Measurements from ENCODE around the gene SND1.

SND1 gene

DNA sequence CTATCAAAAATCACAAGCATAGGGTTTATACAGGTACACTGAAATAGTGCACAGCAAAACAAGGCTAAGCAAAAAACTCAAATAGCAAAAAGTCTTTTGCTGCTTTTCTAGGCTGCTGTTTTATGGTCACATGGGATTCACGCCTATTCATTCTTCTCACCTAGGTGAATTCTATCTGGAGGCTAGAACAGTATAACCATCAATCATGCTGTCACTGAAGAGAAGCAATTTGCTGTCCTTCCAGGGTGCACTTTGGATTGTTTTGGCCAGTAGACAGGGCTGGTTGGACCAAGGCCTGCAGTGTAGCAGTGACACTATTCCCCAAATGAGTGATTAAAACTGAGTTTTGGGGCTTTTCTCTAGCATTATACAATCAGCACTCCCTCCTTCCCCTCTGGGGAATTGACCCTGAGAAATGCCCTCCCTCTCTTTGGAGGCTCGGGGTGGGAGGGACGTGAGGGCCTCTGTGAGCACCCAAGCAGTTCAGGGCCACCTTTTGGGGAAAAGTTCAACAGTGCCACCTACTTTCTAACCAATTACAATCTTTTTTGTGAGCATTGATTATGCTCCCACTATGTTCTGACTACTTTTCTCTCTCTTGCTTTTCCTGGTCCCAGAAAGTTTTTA is 16.2 kb upstream of the SND1 start:
- CTCF ChIA-PET: no interaction called here
- Mint-ChIP-seq H3K4me1 (no peaks in the 10 kb centered on the region), H3K36me3 (no peaks in the 10 kb centered on the region), H3K9me3 (no peaks in the 10 kb centered on the region), H3K27me3 (peaks cover 29% of the 10 kb centered on the region), H3K27ac (no peak overlapping the region), H3K4me3 (no peak overlapping the region)
- DNase-seq: no peak

DNA sequence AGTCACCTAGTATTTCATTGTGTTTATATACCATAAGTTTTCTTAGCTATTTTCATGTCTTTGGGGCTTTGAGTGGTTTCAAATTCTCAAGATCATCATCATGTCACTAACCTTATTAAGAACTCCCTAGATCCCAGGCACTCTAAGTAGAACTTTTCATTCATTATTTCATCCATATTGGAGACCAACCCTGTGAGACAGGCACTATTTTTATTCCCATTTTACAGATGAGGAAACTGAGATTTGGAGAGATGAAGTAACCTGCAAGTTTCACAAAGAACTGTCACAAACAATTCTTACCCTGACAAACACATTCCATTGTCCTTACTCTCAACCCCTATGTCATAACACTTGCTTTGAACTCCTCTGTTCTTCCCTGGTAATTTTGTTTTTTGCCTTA is 13.8 kb upstream of the SND1 start:
- CTCF ChIA-PET: no interaction called here
- H3K36me3 Mint-ChIP-seq: no peaks in the 10 kb centered on the region
- no peaks in the 10 kb centered on the region for H3K4me1 Mint-ChIP-seq
- H3K27ac Mint-ChIP-seq: no peak overlapping the region
- no peaks in the 10 kb centered on the region for H3K9me3 Mint-ChIP-seq
- H3K4me3 Mint-ChIP-seq: no peak overlapping the region
- H3K27me3 Mint-ChIP-seq: peaks cover 22% of the 10 kb centered on the region
- DNase-seq: no peak

DNA sequence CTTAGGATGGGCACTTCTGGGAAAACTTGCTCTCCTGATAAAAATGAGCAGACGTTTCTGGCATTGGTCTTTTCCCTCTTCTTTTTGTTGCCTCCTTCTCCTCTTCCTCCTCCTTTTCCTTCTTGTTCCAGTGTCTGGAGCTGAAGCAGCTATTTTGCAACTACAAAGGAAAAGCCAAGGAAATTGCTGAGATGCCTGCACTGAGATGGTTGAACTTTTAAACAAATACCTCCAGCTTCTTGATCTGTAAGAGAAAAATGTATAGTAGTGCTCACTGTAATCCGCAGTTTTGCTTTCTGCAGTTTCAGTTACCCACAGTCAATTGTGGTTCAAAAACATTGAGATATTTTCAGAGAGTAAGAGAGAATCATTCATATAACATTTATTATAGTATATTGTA is 7.5 kb upstream of the SND1 start:
- Mint-ChIP-seq H3K9me3 (no peaks in the 10 kb centered on the region), H3K27ac (no peak overlapping the region)
- CTCF ChIA-PET: no interaction called here

DNA sequence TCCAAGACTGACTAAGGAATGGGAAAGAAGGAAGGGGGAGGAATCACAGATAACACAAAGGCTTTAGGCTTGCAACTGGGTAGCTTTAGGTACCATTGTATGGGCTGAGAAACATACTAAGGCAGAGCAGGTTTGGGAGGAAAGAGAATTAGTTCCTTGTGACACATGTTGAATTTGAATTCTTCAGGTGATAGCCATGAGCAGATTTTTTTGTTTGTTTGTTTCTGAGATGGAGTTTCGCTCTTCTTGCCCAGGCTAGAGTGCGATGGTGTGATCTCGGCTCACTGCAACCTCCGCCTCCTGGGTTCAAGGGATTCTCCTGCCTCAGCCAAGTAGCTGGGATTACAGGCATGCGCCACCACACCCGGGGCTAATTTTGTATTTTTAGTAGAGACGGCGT is 4.4 kb upstream of the SND1 start:
- no peaks in the 10 kb centered on the region for H3K36me3 Mint-ChIP-seq
- CTCF ChIA-PET: no interaction called here
- DNase-seq: no peak
- H3K4me3 Mint-ChIP-seq: no peak overlapping the region
- H3K27ac Mint-ChIP-seq: no peak overlapping the region
- H3K27me3 Mint-ChIP-seq: peaks cover 22% of the 10 kb centered on the region
- no peaks in the 10 kb centered on the region for H3K9me3 Mint-ChIP-seq
- peaks cover 3% of the 10 kb centered on the region for H3K4me1 Mint-ChIP-seq

More for the DNA sequence above, 7.5 kb upstream of the SND1 start:
- H3K4me1 Mint-ChIP-seq: no peaks in the 10 kb centered on the region
- peaks cover 29% of the 10 kb centered on the region for H3K27me3 Mint-ChIP-seq
- H3K4me3 Mint-ChIP-seq: no peak overlapping the region
- DNase-seq: no peak
- no peaks in the 10 kb centered on the region for H3K36me3 Mint-ChIP-seq

DNA sequence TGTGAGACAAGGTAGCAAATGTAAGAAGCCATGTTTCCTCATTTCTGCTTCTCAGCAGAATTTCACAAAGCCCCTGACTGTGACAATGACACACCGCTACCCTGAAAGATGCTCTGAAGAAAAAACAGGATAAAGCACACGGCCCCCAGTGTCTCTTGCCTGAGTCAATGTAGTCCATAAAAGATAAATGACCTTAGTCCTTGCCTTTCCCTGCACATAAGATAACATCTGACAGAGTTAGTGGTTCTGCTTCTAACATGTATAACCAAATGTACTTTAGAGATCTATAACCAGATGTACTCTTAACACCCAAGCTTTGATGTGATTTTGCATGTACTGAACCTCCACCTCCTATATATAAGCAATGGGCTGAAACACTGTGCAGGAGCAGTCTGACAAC is 3.0 kb upstream of the SND1 start:
- no peak overlapping the region for H3K27ac Mint-ChIP-seq
- CTCF ChIA-PET: no interaction called here
- peaks cover 5% of the 10 kb centered on the region for H3K36me3 Mint-ChIP-seq
- H3K27me3 Mint-ChIP-seq: peaks cover 17% of the 10 kb centered on the region
- H3K4me3 Mint-ChIP-seq: no peak overlapping the region
- H3K9me3 Mint-ChIP-seq: no peaks in the 10 kb centered on the region
- peaks cover 16% of the 10 kb centered on the region for H3K4me1 Mint-ChIP-seq
- DNase-seq: no peak

DNA sequence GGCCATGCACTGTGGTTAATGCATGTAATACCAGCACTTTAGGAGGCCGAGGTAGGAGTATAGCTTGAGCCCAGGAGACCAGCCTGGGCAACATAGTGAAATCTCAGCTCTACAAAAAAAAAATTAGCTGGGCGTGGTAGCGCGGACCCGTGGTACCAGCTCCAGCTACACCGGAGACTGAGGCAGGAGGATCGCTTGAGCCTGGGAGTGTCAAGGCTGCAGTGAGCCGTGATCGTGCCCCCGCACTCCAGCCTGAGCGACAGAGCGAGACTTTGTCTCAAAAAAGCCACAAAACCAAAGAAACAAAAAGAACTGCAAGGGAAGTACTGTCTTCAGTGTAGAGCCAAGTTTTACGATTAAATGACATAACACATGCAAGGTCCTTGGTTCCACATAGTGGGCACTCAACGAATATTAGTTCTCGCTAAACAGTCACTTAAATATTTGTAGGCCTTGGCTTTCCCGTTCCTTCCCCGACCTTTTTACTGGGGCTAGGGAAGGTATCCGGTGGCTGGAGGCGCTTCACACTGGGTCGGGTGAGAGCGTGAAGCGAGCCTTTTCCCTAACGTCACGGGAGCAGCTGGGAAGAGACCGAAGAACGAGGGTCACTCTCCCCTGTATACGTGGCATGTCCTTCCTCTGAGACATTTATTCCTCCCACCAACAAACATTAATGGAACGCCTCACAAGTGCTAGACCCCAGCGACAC is 993 bp upstream of the SND1 start:
- Mint-ChIP-seq H3K4me3 (peak overlapping the region; percentile 97), H3K4me1 (peaks cover 35% of the 10 kb centered on the region), H3K36me3 (peaks cover 18% of the 10 kb centered on the region), H3K27ac (peak overlapping the region; percentile 99), H3K9me3 (no peaks in the 10 kb centered on the region), H3K27me3 (peaks cover 17% of the 10 kb centered on the region)
- peak; percentile 31 for DNase-seq
- CTCF ChIA-PET: no interaction called here

DNA sequence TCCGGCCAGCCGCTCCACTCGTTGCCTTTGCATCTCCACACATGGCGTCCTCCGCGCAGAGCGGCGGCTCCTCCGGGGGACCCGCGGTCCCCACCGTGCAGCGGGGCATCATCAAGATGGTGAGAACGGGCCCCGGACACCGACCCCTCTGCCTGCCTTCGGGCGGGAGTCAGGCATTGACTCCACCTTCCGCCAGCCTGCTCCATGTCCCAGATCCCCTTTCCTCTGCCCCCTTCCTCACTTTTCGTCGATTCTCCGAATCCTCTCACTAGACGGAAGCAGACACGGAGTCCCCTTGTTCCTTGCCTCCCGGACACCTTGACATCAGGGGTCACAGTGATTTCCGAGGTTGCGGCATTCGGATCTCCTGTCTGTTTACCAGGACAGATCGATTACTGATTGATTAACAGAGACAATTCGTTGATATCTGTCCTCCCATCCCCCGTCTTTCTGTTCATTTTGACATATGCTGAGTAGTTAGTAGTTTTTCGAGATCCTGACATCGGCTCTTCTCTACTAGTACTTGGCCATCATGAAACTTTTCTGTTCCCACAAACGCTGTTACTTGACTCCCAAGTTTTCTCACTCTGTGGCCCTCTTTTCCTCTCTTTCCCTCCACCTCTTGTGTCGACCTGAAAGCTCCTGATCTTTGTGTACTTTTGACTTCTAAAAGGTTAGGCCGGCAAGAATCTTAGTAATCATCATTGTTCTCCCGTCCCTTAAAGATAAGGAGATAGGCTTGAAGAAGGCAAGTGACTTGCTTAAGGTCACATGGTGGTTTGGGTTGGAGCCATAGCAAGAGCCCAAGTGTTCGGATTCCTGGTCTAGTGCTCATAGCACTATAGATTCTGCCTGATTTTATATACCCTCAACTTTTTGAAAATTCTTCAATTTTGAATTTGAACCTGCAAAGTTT is 597 bp downstream of the SND1 start:
- CTCF ChIA-PET: interaction anchor here (0.7 to 0.9 kb wide), 2 partner anchors 23 to 243 kb away, joined by 3 read pairs; no protein-coding TSS in a partner anchor
- no peaks in the 10 kb centered on the region for H3K9me3 Mint-ChIP-seq
- H3K27me3 Mint-ChIP-seq: peaks cover 4% of the 10 kb centered on the region
- H3K4me3 Mint-ChIP-seq: peak overlapping the region; percentile 97
- peaks cover 38% of the 10 kb centered on the region for H3K4me1 Mint-ChIP-seq
- H3K27ac Mint-ChIP-seq: peak overlapping the region; percentile 99
- H3K36me3 Mint-ChIP-seq: peaks cover 22% of the 10 kb centered on the region
- no peak for DNase-seq

DNA sequence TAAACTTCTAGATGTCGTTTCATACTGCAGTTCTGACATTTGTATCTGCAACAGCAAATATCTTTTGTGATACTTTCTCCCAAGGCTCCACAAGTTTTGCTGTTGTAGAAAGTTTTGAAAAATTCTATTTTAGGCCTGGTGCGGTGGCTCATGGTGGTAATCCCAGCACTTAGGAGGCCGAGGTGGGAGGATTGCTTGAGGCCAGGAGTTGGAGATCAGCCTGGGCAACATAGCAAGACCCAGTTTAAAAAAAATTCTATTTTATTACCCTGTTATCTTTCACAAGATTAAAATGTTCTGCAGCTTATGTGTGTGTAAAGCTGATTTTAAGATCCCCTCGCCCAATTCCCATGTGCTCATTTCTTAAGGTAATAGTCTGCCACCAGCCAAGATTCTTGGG is 1.4 kb downstream of the SND1 start:
- H3K36me3 Mint-ChIP-seq: peaks cover 24% of the 10 kb centered on the region
- H3K27me3 Mint-ChIP-seq: no peaks in the 10 kb centered on the region

DNA sequence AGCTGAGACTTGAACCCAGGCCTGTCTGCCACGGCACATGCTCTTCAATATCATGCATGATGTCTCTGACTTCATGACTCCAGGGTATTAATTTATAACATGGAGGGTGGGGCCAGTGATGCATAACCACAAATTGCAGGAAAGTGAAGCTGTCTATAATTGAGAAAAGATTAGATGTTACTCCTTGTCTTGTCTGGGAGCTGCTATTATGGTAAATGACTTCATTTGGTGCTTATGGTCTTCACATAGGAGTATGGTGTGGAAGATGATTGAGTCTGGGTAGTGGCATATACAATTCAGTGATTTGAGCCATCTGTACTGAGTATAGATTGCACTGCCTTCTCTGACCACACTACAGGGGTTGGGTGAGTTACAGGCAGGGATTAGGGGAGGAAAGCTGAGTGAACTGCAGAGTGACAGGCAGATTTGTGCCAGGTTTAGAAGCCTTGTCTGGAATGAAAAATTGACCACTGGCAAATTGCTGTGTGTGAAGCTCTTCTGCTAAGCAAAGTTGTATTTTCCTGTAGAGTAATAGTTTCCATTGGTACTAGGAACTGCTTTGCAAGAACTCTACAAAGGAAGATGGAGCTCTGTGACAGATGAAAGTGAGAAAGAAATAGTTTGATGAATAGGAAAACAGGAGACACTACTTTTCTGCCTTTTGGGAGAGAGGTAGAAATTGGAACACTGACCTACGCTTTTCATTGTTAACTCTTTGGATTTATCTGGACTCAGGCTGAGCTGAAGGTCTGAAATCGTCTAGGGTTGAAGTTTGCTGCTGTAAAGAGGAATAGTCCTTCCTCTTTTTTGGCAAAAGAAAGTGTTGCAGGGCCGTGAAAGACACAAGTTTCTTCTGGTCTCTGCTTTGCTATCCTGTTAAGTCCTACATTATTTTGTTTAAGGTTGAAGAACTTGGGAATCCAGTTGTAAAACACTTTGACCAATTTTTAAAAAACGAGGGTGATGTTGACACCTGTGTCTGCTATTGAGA is 2.7 kb downstream of the SND1 start:
- Mint-ChIP-seq H3K36me3 (peaks cover 31% of the 10 kb centered on the region), H3K9me3 (no peaks in the 10 kb centered on the region), H3K4me3 (peak overlapping the region; percentile 12), H3K27me3 (no peaks in the 10 kb centered on the region), H3K4me1 (peaks cover 43% of the 10 kb centered on the region), H3K27ac (peak overlapping the region; percentile 6)
- CTCF ChIA-PET: no interaction called here
- no peak for DNase-seq

More for the DNA sequence above, 1.4 kb downstream of the SND1 start:
- Mint-ChIP-seq H3K9me3 (no peaks in the 10 kb centered on the region), H3K4me1 (peaks cover 41% of the 10 kb centered on the region), H3K27ac (peak overlapping the region; percentile 99), H3K4me3 (peak overlapping the region; percentile 97)
- no peak for DNase-seq
- CTCF ChIA-PET: interaction anchor here (0.7 to 0.9 kb wide), 2 partner anchors 24 to 242 kb away, joined by 3 read pairs; no protein-coding TSS in a partner anchor

DNA sequence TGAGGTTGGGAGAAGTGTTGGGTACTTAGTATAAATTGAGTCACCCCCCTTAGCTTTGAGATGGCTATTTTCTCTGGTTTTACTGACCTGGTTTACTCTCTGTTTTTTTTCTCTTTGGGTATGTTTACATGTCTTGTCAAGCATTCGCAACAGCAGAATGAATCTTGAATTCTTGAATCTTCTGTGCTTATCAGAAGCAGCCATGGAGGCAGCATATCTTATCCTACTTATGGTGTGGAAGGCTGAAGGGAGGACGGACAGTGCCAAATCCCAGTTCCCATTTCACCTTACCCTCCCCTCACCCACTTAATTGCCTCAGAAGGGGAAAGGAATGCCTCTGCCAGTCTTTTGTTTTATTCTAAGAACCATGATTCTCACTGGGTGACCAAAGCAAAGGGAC is 3.7 kb downstream of the SND1 start:
- Mint-ChIP-seq H3K27ac (peak overlapping the region; percentile 45), H3K36me3 (peaks cover 40% of the 10 kb centered on the region), H3K4me1 (peaks cover 44% of the 10 kb centered on the region), H3K4me3 (no peak overlapping the region), H3K27me3 (no peaks in the 10 kb centered on the region), H3K9me3 (no peaks in the 10 kb centered on the region)
- CTCF ChIA-PET: no interaction called here
- no peak for DNase-seq

DNA sequence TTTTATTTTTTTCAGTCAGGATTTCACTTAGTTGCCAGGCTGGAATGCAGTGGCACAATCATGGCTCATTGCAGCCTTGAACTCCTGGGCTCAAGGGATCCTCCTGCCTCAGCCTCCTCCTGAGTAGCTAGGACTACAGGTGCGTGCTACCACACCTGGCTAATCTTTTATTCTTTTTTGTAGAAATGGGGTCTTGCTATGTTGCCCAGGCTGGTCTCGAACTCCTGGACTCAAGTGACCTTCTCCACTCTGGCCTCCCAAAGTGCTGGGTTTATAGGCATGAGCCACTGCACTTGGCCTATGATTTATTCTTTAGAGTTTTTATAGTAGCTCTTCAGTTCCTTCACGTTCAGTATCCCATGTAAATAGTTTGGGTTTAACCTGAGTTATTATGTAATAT is 5.5 kb downstream of the SND1 start:
- DNase-seq: no peak
- Mint-ChIP-seq H3K4me3 (no peak overlapping the region), H3K36me3 (peaks cover 50% of the 10 kb centered on the region), H3K27ac (no peak overlapping the region), H3K4me1 (peaks cover 43% of the 10 kb centered on the region), H3K27me3 (no peaks in the 10 kb centered on the region), H3K9me3 (no peaks in the 10 kb centered on the region)
- CTCF ChIA-PET: no interaction called here

DNA sequence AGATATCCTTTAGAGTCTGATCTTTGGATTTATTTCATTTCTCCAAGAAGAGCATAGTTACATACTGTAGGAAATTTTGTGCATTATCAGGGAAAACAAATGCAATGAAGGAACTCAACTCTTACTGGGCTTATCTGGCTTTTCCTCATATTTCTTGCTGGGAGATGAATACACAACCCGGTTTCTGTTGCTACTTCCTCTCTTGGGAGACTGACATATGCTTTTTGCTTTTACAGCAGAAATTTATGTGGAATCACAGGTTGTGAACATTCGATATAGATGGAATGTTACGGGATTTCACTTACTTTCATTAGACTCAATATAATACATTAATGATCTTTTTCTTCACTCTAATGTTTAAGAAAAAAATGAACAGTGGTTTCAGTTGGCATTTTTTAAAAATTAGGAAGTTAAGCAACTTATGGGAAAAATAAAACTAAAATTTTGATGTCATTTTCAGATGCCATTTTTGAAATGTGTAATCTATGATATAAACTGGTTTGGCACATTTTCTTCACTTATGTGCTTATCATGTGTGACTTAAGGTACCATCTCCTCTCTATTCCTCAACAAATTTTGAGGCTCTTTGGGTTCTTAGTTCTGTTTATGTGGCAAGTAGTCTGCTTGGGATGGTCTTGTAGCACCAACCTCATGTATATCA is 7.1 kb downstream of the SND1 start:
- CTCF ChIA-PET: no interaction called here
- no peak overlapping the region for H3K4me3 Mint-ChIP-seq
- H3K27ac Mint-ChIP-seq: no peak overlapping the region
- no peaks in the 10 kb centered on the region for H3K9me3 Mint-ChIP-seq
- no peak for DNase-seq
- peaks cover 31% of the 10 kb centered on the region for H3K4me1 Mint-ChIP-seq
- peaks cover 50% of the 10 kb centered on the region for H3K36me3 Mint-ChIP-seq
- H3K27me3 Mint-ChIP-seq: no peaks in the 10 kb centered on the region

DNA sequence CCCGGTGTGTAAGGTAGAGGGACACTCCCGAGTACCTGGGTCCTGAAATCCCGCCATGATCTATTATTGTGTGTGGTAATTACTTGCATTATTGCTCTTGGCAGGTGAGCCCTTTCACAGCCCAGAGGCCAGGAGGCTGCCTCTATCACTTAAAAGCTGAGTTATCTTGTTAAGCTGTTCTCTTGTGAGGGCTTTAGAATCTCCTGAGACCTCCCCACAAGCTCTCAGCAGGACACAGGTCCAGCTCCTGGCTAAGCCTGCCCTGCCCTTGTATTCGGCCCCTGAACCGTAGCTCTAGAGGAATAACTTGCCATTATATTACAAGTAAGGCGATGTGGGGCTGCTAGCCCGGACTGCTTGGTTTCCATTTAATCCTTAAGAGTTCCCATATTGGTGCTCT is 13.9 kb downstream of the SND1 start:
- no peak for DNase-seq
- CTCF ChIA-PET: no interaction called here
- Mint-ChIP-seq H3K27ac (no peak overlapping the region), H3K27me3 (no peaks in the 10 kb centered on the region), H3K9me3 (no peaks in the 10 kb centered on the region), H3K36me3 (peaks cover 36% of the 10 kb centered on the region), H3K4me1 (peaks cover 15% of the 10 kb centered on the region), H3K4me3 (no peak overlapping the region)

Measured in activated naive CD4-positive, alpha-beta T cell treated with anti-CD3 and anti-CD28 coated beads, Interleukin-2, amount 10 ng/mL, durations not matched to agents 7 days and 5 days (primary cell).